Measurements from ENCODE around the gene ABHD16B. TPM values are rescaled to one million over a fixed set of nuclear protein-coding genes. Genes with fewer than 3 reads are reported as not detected.

The ABHD16B gene
- total and polyA plus RNA-seq, 10 of the 15 experiments (the other 5 are each of a cell fraction or from before 2014, with no cell fraction given), result 0.13 TPM; not detected in 9

DNA sequence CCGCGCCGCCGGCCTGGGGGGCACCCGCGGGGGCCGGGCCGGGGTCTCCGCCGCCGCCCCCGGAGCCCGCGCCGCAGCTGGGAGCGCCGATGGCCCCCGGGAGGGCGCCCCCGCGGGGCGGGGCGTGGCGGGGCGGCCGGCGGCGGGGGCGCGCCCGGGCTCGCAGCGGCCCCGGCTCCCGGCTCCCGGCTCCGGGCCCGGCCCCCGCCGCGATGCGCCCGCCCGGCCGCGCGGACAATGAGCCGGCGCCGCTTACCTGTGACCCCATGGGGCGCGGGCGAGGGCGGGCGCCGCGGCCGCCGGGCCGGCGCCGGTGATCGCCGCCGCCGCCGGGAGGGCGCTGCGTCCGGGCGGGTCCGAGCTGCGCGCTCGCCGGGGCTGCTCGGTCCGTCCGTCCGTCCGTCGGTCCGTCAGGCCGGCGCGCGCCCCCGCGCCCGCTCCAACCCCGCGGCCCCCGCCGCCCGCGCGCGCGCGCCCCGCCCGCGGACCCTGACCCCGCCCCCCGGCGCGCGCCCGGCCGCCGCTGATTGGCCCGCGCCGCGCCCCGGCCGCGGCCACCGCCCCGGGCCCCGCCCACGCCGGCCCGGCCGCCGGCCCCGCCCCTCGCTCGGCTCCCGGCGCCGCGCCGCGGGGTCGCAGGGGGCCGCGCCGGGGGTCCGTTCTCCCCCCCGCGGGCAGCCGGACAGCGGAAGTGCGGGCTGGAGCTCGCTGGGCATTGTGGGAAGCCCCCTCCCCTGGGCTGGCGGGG lies 30.3 kb upstream of the ABHD16B start, which contains the start of gene ZBTB46:
TSS of gene ZBTB46 (minus strand) at position 424 of the 748 bp plus-strand sequence. CDS start 40,507 bp downstream, outside the sequence.
- no peak for TF ChIP-seq SMAD5 (IDR thresholded peaks at IDR 0.05; ENCODE audit: low read depth)
- peak in 1 of 2 experiments; percentile 25; a peak in 1 of 3 replicates for TF ChIP-seq EGR1 (IDR thresholded peaks at IDR 0.05; ENCODE audit: borderline replicate concordance in 1 of 2, low read depth in 2 of 2, low read length in 2 of 2)
- Histone ChIP-seq H2AFZ (ENCODE audit: control insufficient read depth, low read depth, low read length) (peak within 1 kb of the TSS; percentile 12), H4K20me1 (ENCODE audit: control insufficient read depth, insufficient read depth) (0 out of 2 replicates have a peak, but pooled peaks cover 3% of the 10 kb centered on the region), H3K9ac (ENCODE audit: control insufficient read depth, insufficient read depth, low read length) (peak within 1 kb of the TSS; percentile 34; the same call in 1 of the 2 replicates), H3K36me3 (ENCODE audit: control insufficient read depth in 2 of 2, insufficient read depth in 2 of 2, low read length in 1 of 2) (no peaks in the 10 kb centered on the region), H3K27ac (ENCODE audit: control insufficient read depth, insufficient read depth) (no peak within 1 kb of the TSS), H3K79me2 (ENCODE audit: control insufficient read depth, insufficient read depth, low read length) (no peaks in the 10 kb centered on the region), H3K4me3 (peak within 1 kb of the TSS; percentile 65), H3K4me2 (ENCODE audit: control insufficient read depth, insufficient read depth) (peak within 1 kb of the TSS; percentile 90), H3K27me3 (replicated peaks in 1 of 2; ENCODE audit: control insufficient read depth in 2 of 2, insufficient read depth in 2 of 2, low read length in 1 of 2) (peaks cover 9 to 11% of the 10 kb centered on the region in 2 experiments; a peak in 3 of 4 replicates), H3K4me1 (ENCODE audit: control insufficient read depth, insufficient read depth, low read length) (no peaks in the 10 kb centered on the region; the same call in 1 of the 2 replicates), H3K9me3 (replicated peaks; ENCODE audit: control insufficient read depth, insufficient read depth, low read length) (no peaks in the 10 kb centered on the region)
- FAIRE-seq, result no peak
- ATAC-seq, result peak; percentile 47
- intact Hi-C loops (cut with micrococcal nuclease; ENCODE audit: unreplicated experiment), result no loop called here
- ChIA-PET CTCF (no interaction called here), RAD21 (ENCODE audit: unreplicated experiment) (interaction anchor here (0.6 kb wide), 1 partner anchor 293 kb away, joined by 3 read pairs; no protein-coding TSS in a partner anchor), SMC1A (ENCODE audit: uncharacterized antibody, unreplicated experiment) (no interaction called here), POLR2A (interaction anchor here (0.8 kb wide), 1 partner anchor 12 kb away, joined by 3 read pairs; no protein-coding TSS in a partner anchor)
- no TSS peak for BruUV-seq (replicated peaks)
- in situ Hi-C loops (cut with MboI), result no loop called here
- no CpG with 5 or more reads among the region's 147 CpGs for WGBS (ENCODE audit: insufficient coverage, insufficient replicate concordance, low lambda C conversion rate, missing lambda C conversion rate)
- no peak for DNase-seq (ENCODE audit: low read depth, low spot score)

- Histone ChIP-seq H4K20me1 (ENCODE audit: control insufficient read depth, insufficient read depth) (0 out of 2 replicates have a peak, but pooled peaks cover 3% of the 10 kb centered on the region), H3K4me2 (ENCODE audit: control insufficient read depth, insufficient read depth) (peak overlapping the region; percentile 55; the same call in 1 of the 2 replicates), H3K9ac (ENCODE audit: control insufficient read depth, insufficient read depth, low read length) (no peak overlapping the region), H3K27ac (ENCODE audit: control insufficient read depth, insufficient read depth) (no peak overlapping the region), H3K79me2 (ENCODE audit: control insufficient read depth, insufficient read depth, low read length) (no peaks in the 10 kb centered on the region), H3K4me3 (no peak overlapping the region), H3K36me3 (ENCODE audit: control insufficient read depth in 2 of 2, insufficient read depth in 2 of 2, low read length in 1 of 2) (no peaks in the 10 kb centered on the region), H2AFZ (ENCODE audit: control insufficient read depth, low read depth, low read length) (peak overlapping the region; percentile 12; the same call in 1 of the 2 replicates), H3K27me3 (replicated peaks in 1 of 2; ENCODE audit: control insufficient read depth in 2 of 2, insufficient read depth in 2 of 2, low read length in 1 of 2) (peaks cover 9 to 11% of the 10 kb centered on the region in 2 experiments; a peak in 3 of 4 replicates), H3K4me1 (ENCODE audit: control insufficient read depth, insufficient read depth, low read length) (no peaks in the 10 kb centered on the region; the same call in 1 of the 2 replicates), H3K9me3 (replicated peaks; ENCODE audit: control insufficient read depth, insufficient read depth, low read length) (no peaks in the 10 kb centered on the region)
- ChIA-PET CTCF (no interaction called here), SMC1A (ENCODE audit: uncharacterized antibody, unreplicated experiment) (no interaction called here), POLR2A (no interaction called here), RAD21 (ENCODE audit: unreplicated experiment) (no interaction called here)
- intact Hi-C loops (cut with micrococcal nuclease; ENCODE audit: unreplicated experiment) (no loop called here), in situ Hi-C loops (cut with MboI) (no loop called here)
- WGBS (ENCODE audit: insufficient coverage, insufficient replicate concordance, low lambda C conversion rate, missing lambda C conversion rate), result 7% methylated on average over 43 of the region's 55 CpGs
- ATAC-seq (no peak), DNase-seq (ENCODE audit: low read depth, low spot score) (no peak), FAIRE-seq (no peak)
- no TSS peak for BruUV-seq (replicated peaks)
- TF ChIP-seq CEBPB (IDR thresholded peaks at IDR 0.05; ENCODE audit: borderline replicate concordance in 1 of 2, low read depth in 2 of 2, low read length in 2 of 2), result no peak
- TF ChIP-seq, protein P1, sequence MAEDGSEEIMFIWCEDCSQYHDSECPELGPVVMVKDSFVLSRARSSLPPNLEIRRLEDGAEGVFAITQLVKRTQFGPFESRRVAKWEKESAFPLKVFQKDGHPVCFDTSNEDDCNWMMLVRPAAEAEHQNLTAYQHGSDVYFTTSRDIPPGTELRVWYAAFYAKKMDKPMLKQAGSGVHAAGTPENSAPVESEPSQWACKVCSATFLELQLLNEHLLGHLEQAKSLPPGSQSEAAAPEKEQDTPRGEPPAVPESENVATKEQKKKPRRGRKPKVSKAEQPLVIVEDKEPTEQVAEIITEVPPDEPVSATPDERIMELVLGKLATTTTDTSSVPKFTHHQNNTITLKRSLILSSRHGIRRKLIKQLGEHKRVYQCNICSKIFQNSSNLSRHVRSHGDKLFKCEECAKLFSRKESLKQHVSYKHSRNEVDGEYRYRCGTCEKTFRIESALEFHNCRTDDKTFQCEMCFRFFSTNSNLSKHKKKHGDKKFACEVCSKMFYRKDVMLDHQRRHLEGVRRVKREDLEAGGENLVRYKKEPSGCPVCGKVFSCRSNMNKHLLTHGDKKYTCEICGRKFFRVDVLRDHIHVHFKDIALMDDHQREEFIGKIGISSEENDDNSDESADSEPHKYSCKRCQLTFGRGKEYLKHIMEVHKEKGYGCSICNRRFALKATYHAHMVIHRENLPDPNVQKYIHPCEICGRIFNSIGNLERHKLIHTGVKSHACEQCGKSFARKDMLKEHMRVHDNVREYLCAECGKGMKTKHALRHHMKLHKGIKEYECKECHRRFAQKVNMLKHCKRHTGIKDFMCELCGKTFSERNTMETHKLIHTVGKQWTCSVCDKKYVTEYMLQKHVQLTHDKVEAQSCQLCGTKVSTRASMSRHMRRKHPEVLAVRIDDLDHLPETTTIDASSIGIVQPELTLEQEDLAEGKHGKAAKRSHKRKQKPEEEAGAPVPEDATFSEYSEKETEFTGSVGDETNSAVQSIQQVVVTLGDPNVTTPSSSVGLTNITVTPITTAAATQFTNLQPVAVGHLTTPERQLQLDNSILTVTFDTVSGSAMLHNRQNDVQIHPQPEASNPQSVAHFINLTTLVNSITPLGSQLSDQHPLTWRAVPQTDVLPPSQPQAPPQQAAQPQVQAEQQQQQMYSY (CRISPR knock-in tag; IDR thresholded peaks at IDR 0.05), result no peak
- TF ChIP-seq, protein P2, sequence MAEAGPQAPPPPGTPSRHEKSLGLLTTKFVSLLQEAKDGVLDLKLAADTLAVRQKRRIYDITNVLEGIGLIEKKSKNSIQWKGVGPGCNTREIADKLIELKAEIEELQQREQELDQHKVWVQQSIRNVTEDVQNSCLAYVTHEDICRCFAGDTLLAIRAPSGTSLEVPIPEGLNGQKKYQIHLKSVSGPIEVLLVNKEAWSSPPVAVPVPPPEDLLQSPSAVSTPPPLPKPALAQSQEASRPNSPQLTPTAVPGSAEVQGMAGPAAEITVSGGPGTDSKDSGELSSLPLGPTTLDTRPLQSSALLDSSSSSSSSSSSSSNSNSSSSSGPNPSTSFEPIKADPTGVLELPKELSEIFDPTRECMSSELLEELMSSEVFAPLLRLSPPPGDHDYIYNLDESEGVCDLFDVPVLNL (IDR thresholded peaks at IDR 0.05; ENCODE audit: low read depth, low read length), result no peak
- TF ChIP-seq SKIL (IDR thresholded peaks at IDR 0.05; ENCODE audit: low read depth, poor library complexity, severe bottlenecking), result no peak
Measured at GRCh38 chr20:63831646-63831992, 29.7 kb upstream of the ABHD16B start.
